Fibroblast of lung (primary cell): ENCODE measurements around the gene MS4A18.

Experiments
- CTCF ChIP-seq, 2 donors: IDR thresholded peaks in 1 of 2; conservative IDR thresholded peaks in 1 of 2; 1 replicate in 1 of 2; 2 replicates in 1 of 2; pipeline ENCODE4 v1.5.1; 2011 to 2012; ENCODE audit warnings: low read length in 2 of 2, control low read depth in 1 of 2, inconsistent platforms in 1 of 2, low read depth in 1 of 2, mild to moderate bottlenecking in 1 of 2
- EZH2 ChIP-seq: IDR thresholded peaks from 2 replicates; pipeline ENCODE4 v1.5.1; 2012; ENCODE audit warnings: low read length, control low read depth, mild to moderate bottlenecking; ENCODE audit errors: missing control alignments

DNA sequence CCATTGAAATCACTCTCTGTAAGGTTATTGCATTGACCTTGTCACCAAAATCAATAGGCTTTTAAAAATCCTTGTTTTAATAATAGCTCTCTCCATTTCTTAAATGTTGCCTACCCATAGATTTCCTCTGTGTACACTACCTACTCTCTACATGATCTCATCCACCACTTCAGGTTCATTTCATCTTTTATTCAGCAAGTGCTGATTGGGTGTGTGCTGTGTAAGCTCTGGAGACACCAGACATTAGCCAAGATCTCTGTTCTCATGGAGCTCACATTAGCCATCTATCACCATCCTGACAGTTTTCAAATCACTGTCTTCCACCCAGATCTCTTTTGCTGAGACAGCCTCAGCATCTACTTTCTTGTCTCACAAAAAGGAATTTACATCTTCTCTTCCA is 56.3 kb downstream of the MS4A18 start:
- TF ChIP-seq CTCF (conservative IDR thresholded peaks at IDR 0.05 in 1 of 2, IDR thresholded peaks at IDR 0.05 in 1 of 2; ENCODE audit: low read depth in 1 of 2, low read length in 2 of 2) = no peak
- TF ChIP-seq EZH2 = no peak
